Astrocyte (in vitro differentiated cells and primary cell): ENCODE results near the gene SIGLEC6. TPM values are rescaled to one million over a fixed set of nuclear protein-coding genes. Genes with fewer than 3 reads are reported as not detected.

Experiments
- DNase-seq: peaks from one replicate; pipeline ENCODE4 v3.0.0-alpha.2; 2010; ENCODE audit warnings: low read depth
- FAIRE-seq: peaks from 2 replicates; lab custom pipeline; 2011; peaks lifted over from hg19 to GRCh38; lab: Jason Lieb, UNC
- H2AFZ ChIP-seq: 2 replicates; pipeline ENCODE4 v1.6.0; 2012; ENCODE audit warnings: low read depth, low read length, inconsistent platforms
- H3K27ac ChIP-seq: 2 replicates; pipeline ENCODE4 v1.5.1; 2011; ENCODE audit warnings: low read depth, low read length, inconsistent platforms
- H3K27me3 ChIP-seq: 2 replicates; pipeline ENCODE4 v1.6.0; 2011; ENCODE audit warnings: low read length, inconsistent platforms; ENCODE audit not compliant: insufficient read depth
- H3K36me3 ChIP-seq: 2 replicates; pipeline ENCODE4 v1.5.1; 2011; ENCODE audit warnings: low read length, inconsistent platforms; ENCODE audit not compliant: insufficient read depth
- H3K4me1 ChIP-seq: 2 replicates; pipeline ENCODE4 v1.5.1; 2011; ENCODE audit warnings: low read length, inconsistent platforms; ENCODE audit not compliant: insufficient read depth
- H3K4me2 ChIP-seq: 2 replicates; pipeline ENCODE4 v1.6.0; 2012; ENCODE audit warnings: low read length, inconsistent platforms
- H3K4me3 ChIP-seq: 2 replicates; pipeline ENCODE4 v1.5.1; 2011; ENCODE audit warnings: low read depth, mild to moderate bottlenecking, low read length, inconsistent platforms; ENCODE audit not compliant: insufficient read depth
- H3K79me2 ChIP-seq: 2 replicates; pipeline ENCODE4 v1.6.0; 2012; ENCODE audit warnings: mild to moderate bottlenecking, low read length, inconsistent platforms; ENCODE audit not compliant: insufficient read depth
- H3K9ac ChIP-seq: 2 replicates; pipeline ENCODE4 v1.6.0; 2012; ENCODE audit warnings: mild to moderate bottlenecking, low read length, inconsistent platforms
- H3K9me3 ChIP-seq: 2 replicates; pipeline ENCODE4 v1.5.1; 2012; ENCODE audit warnings: low read depth, mild to moderate bottlenecking, low read length, inconsistent platforms; ENCODE audit not compliant: insufficient read depth
- H4K20me1 ChIP-seq: 2 replicates; pipeline ENCODE4 v1.6.0; 2012; ENCODE audit warnings: low read length, inconsistent platforms; ENCODE audit not compliant: insufficient read depth
- H3K27ac Mint-ChIP-seq: one replicate; pipeline ENCODE4 v1.8.0; 2021; ENCODE audit warnings: mild to moderate bottlenecking, mixed read lengths; ENCODE audit not compliant: unreplicated experiment
- H3K27me3 Mint-ChIP-seq: one replicate; pipeline ENCODE4 v1.8.0; 2021; ENCODE audit warnings: low read depth, mixed read lengths; ENCODE audit not compliant: unreplicated experiment
- H3K36me3 Mint-ChIP-seq: one replicate; pipeline ENCODE4 v1.8.0; 2021; ENCODE audit warnings: low read depth, mixed read lengths; ENCODE audit not compliant: unreplicated experiment
- H3K4me1 Mint-ChIP-seq: one replicate; pipeline ENCODE4 v1.8.0; 2021; ENCODE audit warnings: low read depth, mixed read lengths; ENCODE audit not compliant: unreplicated experiment
- H3K4me3 Mint-ChIP-seq: one replicate; pipeline ENCODE4 v1.8.0; 2021; ENCODE audit warnings: mild to moderate bottlenecking, moderate library complexity, mixed read lengths; ENCODE audit not compliant: unreplicated experiment
- H3K9me3 Mint-ChIP-seq: one replicate; pipeline ENCODE4 v1.8.0; 2021; ENCODE audit warnings: mild to moderate bottlenecking, mixed read lengths; ENCODE audit not compliant: unreplicated experiment
- EZH2 ChIP-seq: IDR thresholded peaks from 2 replicates; pipeline ENCODE4 v1.6.1; 2012; ENCODE audit warnings: mild to moderate bottlenecking, low read length, inconsistent platforms; ENCODE audit not compliant: insufficient read depth
- total RNA-seq: library from RNA; stranded (reverse); gene quantifications from 2 replicates; pipeline ENCODE4 v1.2.1, GENCODE V29; 2021
- TF ChIP-seq, protein P1 (sequence below): IDR thresholded peaks from 2 replicates; pipeline ENCODE4 v1.5.1; 2011; ENCODE audit warnings: low read depth, mild to moderate bottlenecking, inconsistent platforms, low read length, moderate library complexity; ENCODE audit not compliant: insufficient read depth

The SIGLEC6 gene
- total RNA-seq, 1 donor from 2014 or later = not detected

DNA sequence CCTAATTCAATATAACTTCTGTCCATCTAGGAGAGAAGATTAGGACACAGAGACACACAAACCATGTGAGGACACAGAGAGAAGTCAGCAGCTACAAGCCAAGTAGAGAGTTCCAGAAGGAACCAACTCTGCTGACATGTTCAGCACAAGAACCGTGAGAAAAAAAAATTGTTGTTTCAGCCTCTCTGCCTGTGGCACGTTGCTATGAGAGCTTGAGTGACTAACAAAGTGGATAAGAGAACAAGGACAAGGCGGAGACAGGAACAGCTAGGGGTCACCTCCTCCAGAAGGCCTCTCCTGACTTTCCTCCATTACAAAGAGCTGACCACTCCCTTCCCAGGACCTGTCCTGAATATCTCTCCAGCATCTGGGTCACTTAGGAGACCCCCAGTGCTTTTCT, 24.3 kb downstream of the SIGLEC6 start:
- Histone ChIP-seq H3K9me3 (no peaks in the 10 kb centered on the region), H3K79me2 (no peaks in the 10 kb centered on the region), H3K36me3 (no peaks in the 10 kb centered on the region), H3K4me2 (no peak overlapping the region), H4K20me1 (no peaks in the 10 kb centered on the region), H3K27me3 (no peaks in the 10 kb centered on the region), H3K4me3 (no peak overlapping the region), H3K9ac (no peak overlapping the region), H2AFZ (no peak overlapping the region), H3K4me1 (no peaks in the 10 kb centered on the region), H3K27ac (no peak overlapping the region)
- H3K36me3 Mint-ChIP-seq = no peaks in the 10 kb centered on the region
- H3K9me3 Mint-ChIP-seq = no peaks in the 10 kb centered on the region
- FAIRE-seq = no peak
- H3K4me1 Mint-ChIP-seq = no peaks in the 10 kb centered on the region
- peaks cover 4% of the 10 kb centered on the region for H3K27me3 Mint-ChIP-seq
- H3K27ac Mint-ChIP-seq = no peak overlapping the region
- TF ChIP-seq, protein P1, sequence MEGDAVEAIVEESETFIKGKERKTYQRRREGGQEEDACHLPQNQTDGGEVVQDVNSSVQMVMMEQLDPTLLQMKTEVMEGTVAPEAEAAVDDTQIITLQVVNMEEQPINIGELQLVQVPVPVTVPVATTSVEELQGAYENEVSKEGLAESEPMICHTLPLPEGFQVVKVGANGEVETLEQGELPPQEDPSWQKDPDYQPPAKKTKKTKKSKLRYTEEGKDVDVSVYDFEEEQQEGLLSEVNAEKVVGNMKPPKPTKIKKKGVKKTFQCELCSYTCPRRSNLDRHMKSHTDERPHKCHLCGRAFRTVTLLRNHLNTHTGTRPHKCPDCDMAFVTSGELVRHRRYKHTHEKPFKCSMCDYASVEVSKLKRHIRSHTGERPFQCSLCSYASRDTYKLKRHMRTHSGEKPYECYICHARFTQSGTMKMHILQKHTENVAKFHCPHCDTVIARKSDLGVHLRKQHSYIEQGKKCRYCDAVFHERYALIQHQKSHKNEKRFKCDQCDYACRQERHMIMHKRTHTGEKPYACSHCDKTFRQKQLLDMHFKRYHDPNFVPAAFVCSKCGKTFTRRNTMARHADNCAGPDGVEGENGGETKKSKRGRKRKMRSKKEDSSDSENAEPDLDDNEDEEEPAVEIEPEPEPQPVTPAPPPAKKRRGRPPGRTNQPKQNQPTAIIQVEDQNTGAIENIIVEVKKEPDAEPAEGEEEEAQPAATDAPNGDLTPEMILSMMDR = no peak
- no peak for TF ChIP-seq EZH2
- no peak overlapping the region for H3K4me3 Mint-ChIP-seq
- no peak for DNase-seq

DNA sequence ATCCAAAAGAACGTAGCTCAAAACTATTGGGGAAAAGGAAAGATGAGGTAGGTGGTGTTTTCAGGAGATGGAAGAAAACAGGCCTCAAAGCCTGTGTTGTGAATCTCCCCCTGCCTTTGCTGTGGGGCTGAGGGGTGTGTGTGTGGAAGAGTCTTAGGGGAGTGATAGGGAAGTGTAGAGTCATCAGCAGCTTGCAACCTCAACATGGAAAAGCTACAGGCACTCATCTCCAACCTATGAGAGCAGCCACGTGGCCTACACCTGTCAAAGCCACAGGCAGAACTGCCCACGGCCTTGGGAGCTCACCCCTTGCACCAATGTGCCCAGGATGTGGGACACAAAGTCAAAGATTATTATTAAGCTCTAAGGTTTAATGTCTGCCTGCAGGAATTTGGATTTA, 25.6 kb downstream of the SIGLEC6 start:
- H3K4me1 ChIP-seq = no peaks in the 10 kb centered on the region
- H3K9ac ChIP-seq = no peak overlapping the region
- no peaks in the 10 kb centered on the region for H3K79me2 ChIP-seq
- TF ChIP-seq, protein P1 = no peak
- no peak for TF ChIP-seq EZH2
- no peak for DNase-seq
- H3K4me1 Mint-ChIP-seq = no peaks in the 10 kb centered on the region
- no peaks in the 10 kb centered on the region for H3K27me3 ChIP-seq
- H3K27ac Mint-ChIP-seq = no peak overlapping the region
- H2AFZ ChIP-seq = no peak overlapping the region
- H3K4me2 ChIP-seq = no peak overlapping the region
- H3K27ac ChIP-seq = no peak overlapping the region
- no peaks in the 10 kb centered on the region for H4K20me1 ChIP-seq
- no peaks in the 10 kb centered on the region for H3K36me3 ChIP-seq
- H3K27me3 Mint-ChIP-seq = peaks cover 4% of the 10 kb centered on the region
- no peaks in the 10 kb centered on the region for H3K9me3 Mint-ChIP-seq
- FAIRE-seq = no peak
- no peak overlapping the region for H3K4me3 ChIP-seq
- H3K9me3 ChIP-seq = no peaks in the 10 kb centered on the region
- H3K36me3 Mint-ChIP-seq = no peaks in the 10 kb centered on the region
- H3K4me3 Mint-ChIP-seq = no peak overlapping the region

DNA sequence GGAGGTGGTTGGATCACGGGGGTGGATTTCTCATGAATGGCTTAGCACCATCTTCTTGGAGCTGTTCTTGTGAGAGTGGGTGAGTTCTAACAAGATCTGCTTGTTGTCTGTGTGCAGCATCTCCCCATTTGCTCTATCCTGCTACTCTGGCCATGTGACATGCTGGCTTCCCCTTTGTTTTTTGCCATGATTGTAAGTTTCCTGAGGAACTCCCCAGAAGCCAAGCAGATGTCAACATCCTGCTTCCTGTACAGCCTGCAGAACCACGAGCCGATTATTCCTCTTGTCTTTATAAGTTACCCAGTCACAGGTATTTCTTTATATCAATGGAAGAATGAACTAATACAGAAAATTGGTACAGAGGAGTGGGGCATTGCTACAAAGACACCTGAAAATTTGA, 27.6 kb downstream of the SIGLEC6 start:
- Histone ChIP-seq H3K9ac (no peak overlapping the region), H3K27me3 (no peaks in the 10 kb centered on the region), H4K20me1 (no peaks in the 10 kb centered on the region), H3K79me2 (no peaks in the 10 kb centered on the region), H3K4me3 (no peak overlapping the region), H3K27ac (no peak overlapping the region), H3K4me2 (no peak overlapping the region), H3K4me1 (no peaks in the 10 kb centered on the region), H3K36me3 (no peaks in the 10 kb centered on the region), H3K9me3 (no peaks in the 10 kb centered on the region), H2AFZ (no peak overlapping the region)
- Mint-ChIP-seq H3K4me3 (no peak overlapping the region), H3K36me3 (no peaks in the 10 kb centered on the region), H3K27me3 (peaks cover 1% of the 10 kb centered on the region), H3K9me3 (peaks cover 6% of the 10 kb centered on the region), H3K4me1 (no peaks in the 10 kb centered on the region), H3K27ac (no peak overlapping the region)
- DNase-seq = no peak
- FAIRE-seq = no peak
- TF ChIP-seq, protein P1 = no peak
- no peak for TF ChIP-seq EZH2
